Measurements from ENCODE around the gene SKI.

DNA sequence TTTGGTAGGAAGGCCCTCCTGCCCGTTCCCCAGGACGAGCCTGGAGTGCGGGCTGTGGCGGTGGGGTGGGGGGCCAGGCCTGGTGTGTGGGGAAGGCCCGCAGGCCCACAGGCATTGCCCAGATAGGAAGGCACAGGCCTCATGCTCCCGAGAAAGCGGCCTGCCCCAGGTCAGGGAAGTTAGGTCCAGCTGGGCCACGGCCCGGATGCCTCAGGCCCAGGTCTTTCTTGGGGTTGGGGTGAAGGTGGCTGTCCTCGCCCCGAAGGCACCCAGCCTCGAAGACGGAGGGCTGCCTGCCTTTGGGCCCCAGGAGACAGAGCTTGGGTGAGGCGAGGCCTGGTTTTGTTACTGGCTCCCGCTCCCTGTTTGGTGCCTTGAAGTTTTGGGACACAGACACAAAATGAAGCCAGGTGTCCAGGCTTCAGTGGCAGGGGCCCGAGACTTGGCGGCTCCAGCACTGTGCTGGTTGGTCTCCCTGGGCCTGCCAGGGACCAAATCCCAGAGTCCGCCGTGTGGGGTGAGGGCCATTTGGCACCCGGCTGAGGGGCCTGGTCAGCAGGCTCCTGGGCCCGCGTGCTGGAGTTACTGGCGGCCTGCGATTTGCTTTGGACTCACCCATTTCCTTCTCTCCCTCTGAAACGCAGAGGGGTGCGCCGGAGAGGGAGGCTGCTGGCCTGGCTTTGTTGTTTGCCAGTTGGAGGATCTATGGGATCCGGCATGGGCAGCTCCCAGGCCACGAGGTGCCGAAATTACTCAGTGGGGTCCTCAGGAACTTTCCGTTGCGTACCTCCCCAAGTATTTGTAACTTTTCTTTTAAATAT, 2.0 kb downstream of the SKI start:
- TF ChIP-seq, protein P1, sequence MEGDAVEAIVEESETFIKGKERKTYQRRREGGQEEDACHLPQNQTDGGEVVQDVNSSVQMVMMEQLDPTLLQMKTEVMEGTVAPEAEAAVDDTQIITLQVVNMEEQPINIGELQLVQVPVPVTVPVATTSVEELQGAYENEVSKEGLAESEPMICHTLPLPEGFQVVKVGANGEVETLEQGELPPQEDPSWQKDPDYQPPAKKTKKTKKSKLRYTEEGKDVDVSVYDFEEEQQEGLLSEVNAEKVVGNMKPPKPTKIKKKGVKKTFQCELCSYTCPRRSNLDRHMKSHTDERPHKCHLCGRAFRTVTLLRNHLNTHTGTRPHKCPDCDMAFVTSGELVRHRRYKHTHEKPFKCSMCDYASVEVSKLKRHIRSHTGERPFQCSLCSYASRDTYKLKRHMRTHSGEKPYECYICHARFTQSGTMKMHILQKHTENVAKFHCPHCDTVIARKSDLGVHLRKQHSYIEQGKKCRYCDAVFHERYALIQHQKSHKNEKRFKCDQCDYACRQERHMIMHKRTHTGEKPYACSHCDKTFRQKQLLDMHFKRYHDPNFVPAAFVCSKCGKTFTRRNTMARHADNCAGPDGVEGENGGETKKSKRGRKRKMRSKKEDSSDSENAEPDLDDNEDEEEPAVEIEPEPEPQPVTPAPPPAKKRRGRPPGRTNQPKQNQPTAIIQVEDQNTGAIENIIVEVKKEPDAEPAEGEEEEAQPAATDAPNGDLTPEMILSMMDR (IDR thresholded peaks at IDR 0.05; ENCODE audit: control extremely low read depth in 1 of 3, insufficient read depth in 1 of 3, low read depth in 1 of 3, low read length in 3 of 3) = no peak
- TF ChIP-seq RFX5 (IDR thresholded peaks at IDR 0.05; ENCODE audit: borderline replicate concordance, low read depth, low read length) (no peak), EP300 (IDR thresholded peaks at IDR 0.05; ENCODE audit: borderline replicate concordance in 1 of 2, low read depth in 2 of 2, low read length in 2 of 2) (no peak)

All from H1 (cell line).